Stimulated activated CD8-positive, alpha-beta memory T cell treated with anti-CD3 and anti-CD28 coated beads, Interleukin-7, amount 100 ng/mL, for 48 hours (primary cell): Measurements from ENCODE around the gene CCSAP.
A peak's percentile ranks its signal among the peaks of the same experiment; 100 is the strongest.
"Not testable (repeated sequence)": the region's sequence is repeated elsewhere in the genome, so short reads cannot be mapped to it uniquely, and the experiment has no call there.

Experiments
- DNase-seq, 2 donors: peaks; one replicate each; pipeline ENCODE4 v3.0.0-alpha.2; 2020; ENCODE audit warnings: low read depth in 1 of 2; ENCODE audit errors: extremely low read depth in 1 of 2

The CCSAP gene

GRCh38 chr1:229291686-229292085, 51.2 kb downstream of the CCSAP start:
- not testable (repeated sequence) for DNase-seq

DNA sequence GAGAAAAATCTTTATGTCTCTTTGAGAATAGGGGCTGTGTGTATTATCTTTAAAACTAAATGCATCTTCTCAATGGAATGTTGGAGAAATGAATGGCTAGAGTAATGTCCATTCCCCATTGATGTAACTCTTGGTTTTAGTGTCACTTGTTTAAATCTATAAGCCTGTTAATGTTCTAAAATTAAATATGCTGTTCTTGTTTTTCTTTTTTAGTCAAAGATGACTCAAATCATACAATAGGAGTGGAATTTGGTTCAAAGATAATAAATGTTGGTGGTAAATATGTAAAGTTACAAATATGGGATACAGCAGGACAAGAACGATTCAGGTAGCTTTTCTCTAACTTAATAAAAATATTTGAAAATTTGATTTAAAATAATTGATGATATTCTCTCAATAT, 54.3 kb downstream of the CCSAP start:
- no peak for DNase-seq

DNA sequence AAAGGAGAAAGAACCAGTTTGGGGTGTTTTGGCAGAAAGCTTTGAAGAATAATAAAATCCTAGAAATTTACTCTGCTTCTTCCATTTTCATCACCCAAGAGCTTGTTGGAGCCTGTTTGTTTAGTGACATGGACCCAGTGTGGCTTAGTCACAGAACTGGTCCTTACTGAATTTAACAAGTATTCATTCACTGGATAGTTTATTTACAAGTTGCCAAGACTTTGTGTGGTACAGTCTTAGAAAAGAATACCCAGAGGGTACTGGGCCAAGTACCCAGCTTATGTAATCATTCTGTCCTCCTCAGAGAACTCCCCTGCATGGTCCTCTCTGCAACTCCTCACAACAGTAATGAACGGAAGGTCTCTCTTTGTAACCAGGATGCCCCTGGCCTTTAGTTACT, 55.6 kb downstream of the CCSAP start:
- DNase-seq = no peak

GRCh38 chr1:229286099-229286766, 56.6 kb downstream of the CCSAP start:
- DNase-seq = no peak

DNA sequence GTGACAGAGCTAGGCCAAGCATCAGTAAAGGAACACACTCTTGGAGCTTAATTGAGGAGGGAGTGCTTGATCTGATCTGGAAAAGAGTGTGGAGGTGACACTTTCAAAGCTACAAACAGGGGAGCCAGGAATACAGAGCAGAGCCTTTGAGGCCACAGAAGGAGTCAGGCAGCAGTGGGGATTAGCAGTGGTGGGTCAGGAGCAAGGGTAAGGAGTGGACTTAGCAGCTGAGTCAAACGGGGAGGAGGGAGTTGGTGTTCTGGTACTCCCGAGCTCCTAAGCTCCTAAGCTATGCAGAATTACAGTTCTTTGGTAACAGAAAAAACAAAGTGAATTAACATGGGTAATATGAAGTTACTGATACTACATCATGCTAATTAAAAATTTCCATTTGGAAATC, 57.4 kb downstream of the CCSAP start:
- no peak for DNase-seq

DNA sequence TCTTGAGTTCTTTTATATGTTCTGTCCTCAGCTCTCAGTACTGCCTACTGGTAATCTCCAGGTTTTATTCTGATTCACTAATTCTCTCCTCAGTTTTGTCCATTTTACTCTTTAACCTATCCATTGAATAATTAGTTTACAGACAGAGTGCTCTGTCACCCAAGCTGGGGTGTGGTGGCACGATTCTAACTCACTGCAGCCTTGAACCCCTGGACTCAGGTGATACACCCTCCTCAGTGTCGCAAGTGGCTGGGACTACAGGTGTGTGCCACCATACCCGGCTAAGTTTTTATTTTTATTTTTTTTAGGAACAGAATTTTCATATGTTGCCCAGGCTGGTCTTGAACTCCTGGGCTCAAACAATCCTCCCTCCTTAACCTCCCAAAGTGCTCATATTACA, 58.0 kb downstream of the CCSAP start:
- no peak for DNase-seq

GRCh38 chr1:229283183-229283611, 59.6 kb downstream of the CCSAP start:
- no peak for DNase-seq

GRCh38 chr1:229282295-229282823, 60.5 kb downstream of the CCSAP start:
- DNase-seq = no peak

DNA sequence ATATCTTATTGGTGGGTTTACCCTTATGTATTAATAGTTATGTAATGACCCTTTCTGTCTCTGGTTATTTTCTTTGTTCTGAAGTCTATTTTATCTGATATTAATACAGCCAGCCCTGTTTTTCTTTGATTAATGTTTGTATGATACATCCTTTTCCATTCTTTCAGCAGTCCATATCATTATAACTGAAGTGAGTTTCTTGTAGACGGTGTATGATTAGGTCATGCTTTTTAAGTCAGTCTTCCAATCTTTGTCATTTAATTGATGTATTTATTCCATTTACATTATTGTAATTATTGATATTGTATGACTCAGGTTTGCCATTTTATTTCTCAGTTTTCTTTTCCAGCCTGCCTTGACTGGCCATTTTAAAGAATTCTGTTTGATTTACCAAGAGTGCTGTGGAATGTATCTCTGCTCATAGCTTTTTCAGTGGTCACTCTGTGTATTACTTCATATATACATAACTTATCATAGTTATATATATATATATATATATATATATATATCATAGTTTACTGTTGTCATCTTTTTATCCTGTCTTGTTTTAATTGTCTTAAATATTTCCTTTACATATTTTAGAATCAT, 61.4 kb downstream of the CCSAP start:
- no peak for DNase-seq

DNA sequence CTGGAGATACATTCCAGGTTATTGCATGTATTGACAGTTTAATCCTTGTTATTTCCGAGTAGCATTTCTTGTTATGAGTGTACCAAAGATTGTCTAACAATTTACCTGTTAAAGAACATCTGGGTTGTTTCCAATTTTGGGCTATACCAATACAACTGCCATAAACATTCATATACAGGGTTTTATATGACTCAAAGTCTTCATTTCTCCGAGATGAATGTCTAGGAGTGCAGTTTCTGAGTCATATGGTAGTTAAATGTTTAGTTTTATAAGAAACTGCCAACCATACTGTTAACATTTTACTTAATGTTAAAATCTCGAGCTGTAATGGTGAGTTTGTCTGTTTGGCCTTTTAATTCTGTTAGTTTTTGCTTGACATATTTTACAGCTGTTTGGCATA, 61.9 kb downstream of the CCSAP start:
- no peak for DNase-seq

DNA sequence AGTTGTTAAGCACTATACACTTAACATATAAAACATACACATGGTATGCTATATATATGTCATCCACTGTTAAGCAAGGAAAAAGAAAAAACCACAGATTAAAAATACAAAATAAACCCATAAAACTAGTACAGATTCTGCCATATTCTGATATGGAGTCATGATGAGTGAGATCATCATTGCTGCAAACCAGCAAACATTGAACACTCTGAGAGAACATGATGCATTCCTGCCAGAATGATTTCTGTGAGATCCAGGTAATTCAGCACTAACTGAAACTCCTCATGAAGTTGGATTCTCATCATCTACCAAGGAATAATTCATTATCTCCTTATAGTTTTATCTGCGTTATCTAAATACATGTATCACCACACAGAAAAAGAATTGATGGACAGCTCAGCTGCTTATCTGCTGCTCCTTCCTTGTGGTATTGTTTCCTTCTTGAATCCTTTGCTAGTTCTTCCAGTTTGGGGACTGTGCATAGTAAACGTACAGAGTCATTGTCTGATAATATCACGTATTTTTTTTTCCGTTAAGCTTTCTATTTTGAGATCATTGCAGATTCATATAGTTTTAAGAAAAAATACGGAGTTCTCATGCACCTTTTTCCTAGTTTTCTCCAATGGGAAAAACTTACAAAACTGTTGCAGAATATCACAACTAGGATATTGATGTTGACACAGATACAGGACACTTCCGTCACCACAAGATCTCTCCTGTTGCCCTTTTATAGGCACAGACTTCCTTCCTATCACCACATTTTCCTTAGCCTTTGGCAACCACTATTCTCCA, 62.6 kb downstream of the CCSAP start:
- DNase-seq = no peak

DNA sequence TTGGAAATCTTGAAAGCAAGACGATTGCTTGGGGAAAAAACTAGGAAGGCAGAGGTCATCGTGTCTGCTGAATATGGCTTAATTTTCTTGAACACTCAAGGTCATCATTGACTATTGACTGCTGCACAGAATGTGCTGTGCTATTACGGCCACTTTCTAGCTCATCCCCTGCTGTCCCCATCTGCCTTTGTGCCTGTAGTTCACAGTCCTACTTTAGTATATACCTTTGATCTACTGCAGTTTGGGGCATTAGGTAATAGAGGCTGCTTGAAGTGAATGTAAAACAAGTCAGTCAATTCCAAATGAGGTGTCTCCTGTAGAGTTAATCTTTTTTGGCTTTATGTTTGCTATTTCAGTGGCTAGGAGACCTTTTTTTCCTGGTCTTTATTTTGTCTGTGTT, 63.6 kb downstream of the CCSAP start:
- no peak for DNase-seq

GRCh38 chr1:229278120-229278741, 64.6 kb downstream of the CCSAP start:
- DNase-seq = no peak

DNA sequence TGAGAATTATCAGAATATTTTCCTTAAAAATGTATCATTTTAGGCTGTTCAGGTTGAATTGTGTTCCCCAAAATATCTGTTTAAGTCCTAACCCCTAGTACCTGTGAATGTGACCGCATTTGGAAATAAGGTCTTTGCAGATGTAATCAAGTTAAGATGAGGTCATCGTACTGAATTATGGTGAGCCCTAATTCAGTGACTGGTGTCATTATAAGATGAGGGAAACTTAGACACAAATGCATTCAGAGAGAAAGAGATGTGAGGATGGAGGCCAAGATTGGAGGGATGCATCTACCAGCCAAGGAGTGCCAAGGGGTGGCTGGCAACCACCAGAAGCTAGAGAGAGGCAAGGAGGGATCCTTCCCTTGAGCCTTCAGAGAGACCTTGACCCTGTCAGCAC, 67.8 kb downstream of the CCSAP start:
- DNase-seq = no peak

GRCh38 chr1:229273507-229274232, 69.2 kb downstream of the CCSAP start:
- DNase-seq = no peak

- no peak for DNase-seq
Measured at GRCh38 chr1:229272164-229273158, 70.4 kb downstream of the CCSAP start.

DNA sequence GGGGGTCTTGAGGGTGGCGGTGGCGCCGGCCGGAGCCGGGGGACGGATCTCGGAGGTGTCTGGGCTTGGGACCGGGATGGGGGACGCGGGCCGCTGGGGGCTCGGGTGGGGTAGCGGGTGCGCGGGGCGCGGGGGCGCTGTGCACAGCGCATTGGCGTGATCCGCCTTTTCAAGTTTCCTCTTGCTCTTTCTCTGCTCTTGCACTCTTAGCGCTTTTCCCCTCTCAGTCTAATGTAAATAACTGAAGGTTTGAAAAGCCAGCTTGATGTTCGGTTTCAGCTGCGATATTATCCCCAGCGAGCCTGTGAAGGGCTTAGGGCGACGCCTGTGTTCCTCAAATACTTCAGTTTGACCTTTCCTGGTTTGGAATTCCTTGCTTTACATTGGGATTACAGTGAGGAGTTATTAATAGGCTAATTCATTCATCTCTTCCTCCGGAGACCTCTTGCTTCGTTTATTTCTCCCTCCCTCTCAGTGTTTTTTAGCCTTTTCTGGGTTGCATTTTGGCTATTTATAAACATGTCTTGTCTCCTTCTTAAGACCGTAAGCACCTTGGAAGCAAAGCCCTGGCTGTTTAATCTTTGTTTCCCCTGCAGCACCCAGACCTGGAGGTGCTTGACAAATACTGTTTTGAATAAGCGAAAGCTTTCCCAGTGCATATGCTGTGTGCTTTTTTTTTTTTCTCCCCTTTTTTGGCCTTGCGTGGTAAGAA, 71.2 kb downstream of the CCSAP start:
- peak in 1 of 2 donors; percentile 25 for DNase-seq
